Astrocyte of the cerebellum (primary cell): ENCODE data around the gene FZR1.
A peak's percentile ranks its signal among the peaks of the same experiment; 100 is the strongest.

ENCODE experiments used
- DNase-seq: peaks from one replicate; pipeline ENCODE4 v3.0.0-alpha.2; 2011; ENCODE audit warnings: low read depth
- H3K4me3 ChIP-seq: 2 replicates; pipeline ENCODE4 v1.5.1; 2011; ENCODE audit warnings: mild to moderate bottlenecking, low read depth, low read length, moderate library complexity
- CTCF ChIP-seq: IDR thresholded peaks from 2 replicates; pipeline ENCODE4 v1.5.1; 2012; ENCODE audit warnings: low read length, low read depth, moderate library complexity, mild to moderate bottlenecking; ENCODE audit errors: missing control alignments
- in situ Hi-C: cut with HindIII; loops from 2 replicates; pipeline ENCODE4 v1.10.0; 2017; ENCODE audit warnings: low sequenced_read_pairs

The FZR1 gene

GRCh38 chr19:3549816-3550215 lies 43.7 kb downstream of the FZR1 start:
- in situ Hi-C loops, result no loop called here
- no peak for TF ChIP-seq CTCF

GRCh38 chr19:3550947-3551791 lies 45.1 kb downstream of the FZR1 start:
- TF ChIP-seq CTCF, result no peak
- H3K4me3 ChIP-seq, result no peak overlapping the region
- no peak for DNase-seq
- in situ Hi-C loops, result no loop called here

More at GRCh38 chr19:3549816-3550215, 43.7 kb downstream of the FZR1 start:
- no peak for DNase-seq
- no peak overlapping the region for H3K4me3 ChIP-seq

GRCh38 chr19:3551792-3552095 lies 45.6 kb downstream of the FZR1 start:
- no peak for DNase-seq
- no peak for TF ChIP-seq CTCF
- in situ Hi-C loops, result no loop called here
- H3K4me3 ChIP-seq, result no peak overlapping the region

GRCh38 chr19:3554254-3555083 lies 48.4 kb downstream of the FZR1 start:
- in situ Hi-C loops, result no loop called here
- no peak for DNase-seq
- no peak for TF ChIP-seq CTCF
- no peak overlapping the region for H3K4me3 ChIP-seq

- H3K4me3 ChIP-seq, result peak overlapping the region; percentile 69
- TF ChIP-seq CTCF, result no peak
- in situ Hi-C loops, result no loop called here
- DNase-seq, result no peak
These were observed 49.7 kb downstream of the FZR1 start for GRCh38 chr19:3555653-3556422.

- peak overlapping the region; percentile 69 for H3K4me3 ChIP-seq
- no peak for DNase-seq
- in situ Hi-C loops, result no loop called here
- no peak for TF ChIP-seq CTCF
These were observed 50.4 kb downstream of the FZR1 start for GRCh38 chr19:3556423-3556977.
